Cerebellar nuclear complex (tissue), 1 donor: ENCODE results near the gene KATNAL1.
"Not testable (repeated sequence)": the region's sequence is repeated elsewhere in the genome, so short reads cannot be mapped to it uniquely, and the experiment has no call there.

Source experiments
- DNase-seq, 2 experiments: peaks; one replicate each; lab custom pipeline; 2025; lab: John Stamatoyannopoulos, UW

The KATNAL1 gene

DNA sequence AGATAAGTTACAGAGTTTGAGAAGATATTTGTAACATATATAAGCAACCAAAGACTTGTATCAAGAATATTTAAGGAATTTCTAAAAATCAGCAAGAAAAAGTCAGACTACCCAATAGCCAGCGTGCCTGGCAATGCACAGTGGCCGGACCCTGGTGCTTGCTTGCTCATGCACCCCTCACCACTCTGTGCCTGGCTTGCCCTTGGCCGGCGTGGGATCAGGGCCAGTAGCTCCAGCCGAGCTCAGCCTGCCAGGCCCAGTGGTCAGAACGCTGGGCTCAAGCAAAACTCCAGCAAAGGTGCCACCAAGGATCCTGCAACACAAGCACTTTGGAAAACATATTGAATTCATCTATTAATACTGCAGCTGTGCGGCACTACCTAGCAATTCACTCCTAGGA, 95.1 kb downstream of the KATNAL1 start:
- DNase-seq: no peak

DNA sequence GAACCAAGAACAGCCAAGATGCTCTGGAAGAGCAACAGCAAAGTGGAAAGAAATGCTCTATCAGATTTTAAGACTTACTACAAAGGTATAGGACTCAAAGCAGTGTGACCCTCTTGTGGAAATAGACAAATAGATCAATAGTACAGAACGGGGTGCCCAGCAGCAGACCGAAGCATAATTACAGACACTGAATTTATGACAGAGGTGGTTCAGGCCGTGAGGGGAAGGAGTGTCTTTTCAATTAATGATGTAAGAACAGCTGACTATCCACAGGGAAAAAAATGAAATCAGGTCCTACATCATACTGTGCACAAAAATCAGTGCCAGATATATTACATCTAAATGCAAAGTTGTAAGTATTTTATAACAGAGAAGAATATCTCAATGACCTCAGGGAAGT, 95.6 kb downstream of the KATNAL1 start:
- DNase-seq: no peak

DNA sequence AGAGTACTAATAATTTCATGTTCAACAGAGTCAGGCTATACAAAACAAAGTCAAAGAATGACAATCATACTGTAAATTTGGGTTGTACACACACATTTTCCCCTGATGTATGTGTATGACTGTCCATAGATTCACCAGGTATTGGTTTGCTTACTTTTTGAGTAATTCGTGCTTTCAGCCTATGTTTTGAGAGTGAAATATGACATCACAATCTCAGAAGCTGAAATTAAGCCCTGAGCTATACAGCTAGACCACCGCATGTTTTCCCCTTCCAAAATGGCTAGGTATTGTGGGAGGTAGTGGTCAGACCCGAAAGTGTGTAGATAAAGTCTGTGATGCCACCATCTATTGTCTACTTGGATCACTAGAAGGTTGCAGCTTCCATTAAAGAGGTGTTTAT, 102.8 kb downstream of the KATNAL1 start:
- DNase-seq: no peak

DNA sequence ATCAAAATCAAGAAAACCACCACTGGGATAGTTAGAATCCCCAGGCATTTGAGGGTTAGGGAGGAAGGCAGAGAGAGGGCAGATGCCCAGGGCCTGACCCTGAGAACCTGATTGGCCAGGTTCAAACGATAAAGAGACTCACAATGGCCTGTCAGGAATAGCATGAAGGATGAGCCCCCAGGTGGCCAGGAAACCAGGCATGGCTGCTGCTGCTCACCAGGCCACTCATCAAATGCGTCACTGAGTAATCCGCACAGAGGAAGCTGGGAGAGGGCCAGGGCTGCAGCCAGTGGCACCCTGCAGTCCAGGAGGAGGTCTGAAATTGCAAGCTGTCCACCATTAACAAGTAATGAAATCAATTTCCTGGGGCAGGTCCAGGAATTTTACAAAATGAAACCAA, 111.3 kb downstream of the KATNAL1 start:
- DNase-seq: peak in 1 of 2 experiments; percentile 25

DNA sequence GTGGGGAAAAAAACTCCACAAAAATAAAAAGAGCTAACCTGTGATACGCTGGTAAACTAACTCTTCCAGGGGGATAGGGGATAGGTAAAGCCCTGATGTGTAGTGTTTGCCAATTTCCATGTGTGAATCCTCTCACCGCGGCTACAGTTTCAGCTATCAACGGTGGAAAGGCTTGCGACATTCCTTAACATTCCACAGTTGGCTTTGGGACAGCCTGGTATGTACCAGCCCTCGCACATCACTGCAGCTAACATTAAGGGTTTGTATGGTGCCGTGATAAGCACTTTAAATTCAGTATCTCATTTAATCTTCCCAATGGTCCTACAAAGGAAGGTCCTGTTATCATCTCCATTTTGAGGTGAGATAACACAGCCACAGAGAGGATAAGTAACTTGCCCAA, 112.4 kb downstream of the KATNAL1 start:
- no peak for DNase-seq

DNA sequence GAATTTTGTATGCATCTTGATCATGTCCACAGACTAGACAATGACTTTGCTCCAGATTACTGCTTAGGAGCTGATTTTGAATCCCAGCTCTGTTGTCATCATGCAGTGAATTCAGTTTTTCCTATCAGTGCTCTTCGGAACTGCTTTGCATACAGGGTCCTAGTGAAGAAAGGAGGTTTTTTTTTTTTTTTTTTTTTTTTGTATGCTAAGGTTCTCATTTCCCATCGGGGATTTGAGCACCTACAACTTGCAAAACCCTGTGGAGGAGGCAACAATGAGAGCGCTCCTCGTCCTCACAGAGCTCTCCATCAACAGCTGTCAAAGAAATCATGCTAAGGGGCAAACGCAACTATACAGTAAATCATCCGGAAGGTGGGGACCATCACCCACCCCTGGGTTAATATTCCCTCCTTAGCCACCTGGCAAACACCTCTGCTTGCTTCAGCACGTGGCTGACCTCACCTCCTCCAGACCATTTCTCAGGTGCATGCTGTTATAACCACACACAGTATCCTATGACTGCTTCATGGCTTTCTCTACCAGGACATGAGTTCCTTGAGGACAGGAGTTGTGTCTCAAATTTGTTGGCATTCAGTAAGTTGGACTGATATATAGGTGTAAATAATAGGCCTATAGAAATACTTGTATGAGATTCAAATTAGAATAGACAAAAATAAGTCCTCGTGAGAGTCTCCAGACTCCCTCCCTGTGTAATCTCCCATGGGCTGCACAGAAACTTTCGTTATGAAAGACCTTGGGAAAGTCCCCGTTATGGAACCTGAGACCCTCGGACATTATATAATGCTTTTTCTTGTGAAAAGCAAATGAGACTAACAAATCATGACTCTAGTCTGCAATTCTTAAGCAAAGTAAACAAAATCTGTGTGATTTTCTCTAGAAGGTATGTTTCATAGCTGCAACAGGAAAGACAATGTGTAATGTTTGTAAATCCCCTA, 113.8 kb downstream of the KATNAL1 start:
- no peak for DNase-seq

DNA sequence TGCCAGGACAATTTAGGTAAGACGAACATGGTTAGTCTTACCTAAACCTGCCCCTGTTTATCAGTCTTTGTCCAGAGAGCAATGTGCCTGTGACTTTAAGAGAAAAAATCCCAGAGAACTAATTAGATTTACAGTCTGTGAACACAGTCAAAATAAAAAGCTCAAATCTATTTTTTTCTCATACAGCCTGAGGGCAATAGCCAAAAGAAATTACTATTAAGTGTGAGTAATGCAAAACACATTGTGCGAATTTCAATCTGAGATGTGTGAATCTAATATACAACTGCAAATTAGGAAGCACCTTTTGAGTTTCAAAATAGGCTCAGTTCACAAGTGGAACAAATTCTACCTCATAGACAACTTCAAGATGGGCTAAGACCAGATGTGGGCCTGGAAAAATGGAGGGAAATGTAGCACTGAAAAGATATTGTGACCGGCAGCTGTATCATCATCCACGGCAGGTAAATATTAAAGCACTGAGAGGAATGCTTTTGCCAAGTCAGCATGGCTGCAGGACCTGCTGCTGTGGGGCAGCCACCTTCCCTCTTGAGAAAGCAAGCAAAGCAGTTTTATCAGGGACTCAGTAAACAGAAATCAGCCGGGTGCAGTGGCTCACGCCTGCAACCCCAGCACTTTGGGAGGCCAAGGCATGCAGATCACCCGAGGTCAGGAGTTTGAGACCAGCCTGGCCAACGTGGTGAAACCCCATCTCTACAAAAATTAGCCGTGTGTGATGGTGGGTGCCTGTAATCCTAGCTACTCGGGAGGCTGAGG, 114.8 kb downstream of the KATNAL1 start:
- DNase-seq: no peak

DNA sequence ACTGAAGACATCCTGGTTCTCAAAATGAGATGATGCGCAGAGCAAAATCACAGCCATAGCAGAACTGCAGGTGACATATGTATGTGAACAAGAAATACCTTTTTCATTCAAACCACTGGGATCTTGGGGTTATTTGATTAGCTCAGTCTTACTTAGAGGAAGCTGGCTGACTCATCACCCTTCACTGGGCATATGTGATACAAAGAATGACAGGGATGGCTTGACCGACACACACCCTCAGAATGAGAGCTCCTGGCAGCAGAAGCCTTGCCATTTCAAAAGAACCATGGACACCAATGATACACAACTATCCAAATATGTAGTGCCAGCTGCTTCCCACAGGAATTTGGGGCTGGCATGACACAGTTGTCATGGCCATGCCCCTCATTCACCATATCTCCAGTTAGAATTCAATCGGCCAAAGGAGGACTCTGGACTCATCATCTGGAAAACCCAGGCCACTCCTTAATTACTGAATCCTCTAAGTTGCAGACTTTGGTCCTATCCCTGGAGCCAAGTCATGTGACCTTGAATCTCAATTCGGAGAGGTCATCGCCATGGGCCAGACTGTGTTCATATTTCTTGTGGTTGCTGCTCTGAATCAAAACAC, 115.8 kb downstream of the KATNAL1 start:
- DNase-seq: no peak

DNA sequence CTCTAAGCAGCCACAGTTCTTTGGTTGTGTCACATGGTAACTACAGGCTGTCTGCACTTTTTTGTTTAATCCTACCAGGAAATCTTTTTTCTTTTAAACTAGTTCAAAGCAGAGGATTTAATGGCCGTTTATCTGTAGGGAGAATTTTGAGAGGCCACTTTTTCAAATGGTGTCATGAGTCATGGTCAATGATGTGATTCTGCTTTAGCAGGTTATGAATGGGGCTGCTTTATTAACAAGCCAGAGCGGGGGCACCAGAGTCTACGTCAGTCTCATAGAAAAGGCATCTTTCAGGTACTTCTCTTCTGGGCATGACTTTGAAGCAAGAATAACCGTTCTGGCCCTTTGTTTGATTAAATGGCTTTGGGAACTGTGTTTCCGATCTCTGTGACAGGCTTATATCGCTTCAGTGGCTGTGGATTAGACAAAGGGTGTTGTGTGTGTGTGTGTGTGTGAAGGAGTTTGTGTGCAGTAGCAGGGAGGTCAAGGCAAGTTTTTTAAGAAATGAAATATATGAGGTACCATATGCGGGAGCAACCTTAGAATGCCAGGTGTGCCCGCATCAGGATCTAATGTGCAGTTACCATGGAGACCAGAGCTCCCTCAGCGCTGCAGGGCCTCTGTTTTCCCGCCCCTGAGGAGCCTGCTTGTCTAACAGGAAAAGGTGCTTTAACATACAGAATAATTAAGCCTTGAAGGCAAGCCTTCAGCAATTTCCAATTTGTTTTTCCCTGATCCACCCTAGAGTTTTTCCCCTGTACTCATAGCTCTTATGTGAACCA, 120.5 kb downstream of the KATNAL1 start:
- no peak for DNase-seq

DNA sequence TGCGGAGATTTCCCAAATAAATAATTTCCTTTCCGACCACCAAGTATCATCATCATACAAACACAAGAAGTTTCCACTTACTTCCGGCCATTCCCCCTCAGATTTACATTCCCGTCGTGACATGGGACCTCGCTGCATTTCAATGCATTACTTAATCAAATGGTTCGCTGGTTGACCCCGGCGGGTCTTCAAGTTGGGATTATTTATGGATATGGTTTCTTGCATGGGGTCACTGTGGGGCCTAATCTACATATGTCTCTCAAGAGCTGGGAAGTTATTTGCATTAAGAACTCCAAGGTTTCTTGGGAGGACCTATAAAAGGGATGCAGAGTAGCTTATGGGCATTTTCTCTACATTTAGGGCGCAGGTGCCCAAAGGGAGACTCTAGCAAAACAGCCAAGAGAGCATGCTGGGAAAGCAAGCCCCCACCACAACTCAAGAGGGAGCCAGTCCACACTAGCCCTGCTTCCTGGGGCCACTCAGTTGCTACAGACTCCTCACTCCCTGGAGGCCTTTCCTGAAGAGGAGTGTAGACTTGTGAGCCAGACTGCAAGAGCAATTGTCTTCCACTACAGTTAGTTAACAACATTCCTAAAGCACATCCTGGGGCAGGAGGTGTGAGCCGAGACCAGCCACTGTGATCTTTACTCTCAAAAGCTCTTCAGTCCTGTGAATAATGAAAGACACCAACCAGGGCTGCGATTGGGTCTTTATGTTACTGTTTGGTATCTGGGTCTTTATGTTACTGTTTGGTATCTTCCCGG, 125.3 kb downstream of the KATNAL1 start:
- DNase-seq: no peak

DNA sequence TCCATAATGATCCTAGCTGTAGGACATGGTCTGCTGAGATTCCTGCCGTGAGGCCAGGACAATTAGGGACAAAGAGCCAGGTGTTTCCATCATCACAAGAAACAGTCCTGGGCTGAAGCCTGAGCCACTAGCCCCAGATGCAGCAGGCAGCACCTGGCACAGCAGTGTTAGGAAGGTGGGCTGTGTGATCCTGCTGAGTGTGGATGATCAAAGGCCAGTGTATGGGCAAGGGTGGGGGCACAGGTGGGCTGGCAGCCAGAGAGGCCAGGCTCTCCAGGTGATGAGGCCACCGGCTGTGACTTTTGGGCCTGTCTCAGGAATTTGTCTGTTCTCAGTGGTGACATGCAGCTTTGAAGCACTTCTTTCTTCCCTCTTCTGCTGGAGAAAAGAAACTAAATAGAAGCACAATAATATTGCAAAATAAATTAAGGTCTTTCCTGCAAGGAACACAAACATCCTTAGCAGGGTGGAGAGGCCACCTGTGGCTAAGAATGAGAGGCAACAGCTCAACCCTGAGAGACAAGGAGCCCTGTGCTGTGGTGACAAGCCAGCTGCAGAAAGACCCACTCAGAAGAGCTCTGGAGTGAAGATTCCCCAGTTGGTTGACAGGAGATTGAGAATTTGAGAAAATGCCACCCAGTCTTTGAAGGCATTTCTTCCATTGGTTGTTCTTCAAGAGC, 127.6 kb downstream of the KATNAL1 start:
- no peak for DNase-seq

DNA sequence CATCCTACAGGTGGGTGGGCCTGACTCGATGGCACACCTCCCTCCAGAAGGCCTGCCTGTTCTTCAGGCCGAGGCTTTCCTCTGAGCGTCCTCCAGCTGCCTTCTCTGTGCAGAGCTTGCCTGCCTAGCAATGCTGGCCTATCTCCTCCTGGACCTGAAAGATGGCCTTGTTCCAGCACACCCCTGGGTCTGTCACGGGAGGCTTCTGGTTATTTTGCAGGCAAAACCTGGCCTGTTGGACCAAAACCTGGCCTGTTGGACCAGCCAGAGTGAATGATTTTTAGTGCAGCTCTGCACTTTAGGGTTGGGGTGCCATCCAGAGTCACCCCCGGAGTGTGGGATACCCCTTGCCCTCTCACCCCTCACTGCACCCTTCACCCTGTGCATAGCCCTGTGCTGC, 128.4 kb downstream of the KATNAL1 start:
- DNase-seq: peak in 1 of 2 experiments; percentile 10

DNA sequence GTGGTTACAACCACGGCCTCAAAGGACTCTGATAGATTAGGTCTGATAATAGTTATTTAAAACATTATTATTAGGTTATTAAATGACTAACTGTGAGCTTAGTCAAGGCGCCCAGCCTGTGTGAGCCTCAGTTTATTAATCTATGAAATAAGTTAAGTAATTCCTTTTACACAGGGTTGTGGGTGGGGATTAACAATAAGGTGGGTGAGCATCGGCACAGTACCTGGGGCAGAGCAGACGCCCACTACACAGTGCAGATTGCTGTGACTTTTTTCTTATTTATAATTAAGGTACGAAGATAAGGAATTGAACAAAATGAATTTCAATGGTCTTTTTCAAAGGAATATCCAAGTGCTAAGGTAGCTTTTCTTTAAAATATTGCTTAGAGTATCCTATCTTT, 132.2 kb downstream of the KATNAL1 start:
- DNase-seq: no peak

DNA sequence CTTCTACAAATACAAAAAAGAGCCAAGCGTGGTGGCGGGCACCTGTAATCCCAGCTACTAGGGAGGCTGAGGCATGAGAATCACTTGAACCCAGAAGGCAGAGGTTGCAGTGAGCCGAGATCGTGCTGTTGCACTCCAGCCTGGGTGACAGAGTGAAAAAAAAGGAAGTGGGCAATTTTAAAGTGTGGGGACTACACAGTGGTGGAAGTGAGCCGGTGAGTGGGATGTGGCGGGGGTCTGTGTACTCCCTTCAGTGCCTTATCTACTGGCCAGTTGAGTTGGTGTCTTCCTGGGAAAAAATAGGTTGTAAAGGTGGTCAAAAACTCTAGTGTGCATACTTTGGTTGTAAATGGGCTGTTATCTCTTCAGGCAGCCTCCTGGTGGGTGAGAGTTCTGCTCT, 133.1 kb downstream of the KATNAL1 start:
- DNase-seq: not testable (repeated sequence)

DNA sequence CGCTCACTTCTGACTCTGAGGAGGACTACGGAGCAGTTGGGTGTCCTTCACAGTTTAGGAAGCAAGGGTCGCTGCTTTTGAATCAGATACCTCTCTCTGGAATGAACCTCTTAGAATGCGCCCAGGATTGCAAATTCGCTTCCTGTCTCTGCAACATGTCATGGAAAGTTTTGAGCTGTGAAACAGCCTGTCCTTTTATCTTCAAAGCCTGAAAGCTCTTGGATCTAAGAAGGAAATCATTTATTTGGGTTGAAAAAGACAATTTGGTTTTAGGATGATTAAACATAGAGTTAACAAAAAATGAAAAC, 134.1 kb downstream of the KATNAL1 start:
- no peak for DNase-seq

DNA sequence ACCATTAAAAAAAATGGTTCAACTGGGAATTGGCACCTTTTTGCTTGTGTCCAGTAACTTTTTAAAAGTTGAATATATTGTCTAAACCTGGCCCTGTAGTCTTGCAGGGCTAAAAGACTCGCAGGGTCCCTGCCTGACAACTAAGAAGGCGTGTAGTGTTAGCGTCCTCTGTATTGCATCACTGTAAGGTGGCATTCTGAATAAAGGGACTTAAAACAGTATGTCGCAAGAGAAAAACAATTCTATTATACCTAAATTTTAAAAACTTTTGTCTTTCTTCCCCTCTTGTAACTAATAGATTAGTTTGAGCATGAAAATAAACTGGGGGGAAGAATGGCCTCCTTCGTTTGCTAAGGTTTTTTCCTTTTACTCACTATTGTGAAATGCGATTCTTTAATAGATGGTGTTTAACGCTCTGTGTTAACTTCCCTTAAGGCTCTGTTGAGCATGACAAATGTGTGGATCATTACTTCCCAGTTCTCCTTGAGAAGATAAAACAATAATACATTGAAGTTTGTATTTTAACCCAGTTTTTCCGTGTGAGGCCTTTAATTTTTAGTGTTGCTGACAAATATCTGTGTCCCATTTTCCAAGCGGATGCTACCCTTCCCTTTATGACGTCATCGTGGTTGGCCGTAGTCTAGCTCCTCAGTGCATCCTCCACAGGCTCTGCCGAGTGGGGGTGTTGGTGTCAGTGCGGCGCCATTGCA, 134.6 kb downstream of the KATNAL1 start:
- DNase-seq: no peak

DNA sequence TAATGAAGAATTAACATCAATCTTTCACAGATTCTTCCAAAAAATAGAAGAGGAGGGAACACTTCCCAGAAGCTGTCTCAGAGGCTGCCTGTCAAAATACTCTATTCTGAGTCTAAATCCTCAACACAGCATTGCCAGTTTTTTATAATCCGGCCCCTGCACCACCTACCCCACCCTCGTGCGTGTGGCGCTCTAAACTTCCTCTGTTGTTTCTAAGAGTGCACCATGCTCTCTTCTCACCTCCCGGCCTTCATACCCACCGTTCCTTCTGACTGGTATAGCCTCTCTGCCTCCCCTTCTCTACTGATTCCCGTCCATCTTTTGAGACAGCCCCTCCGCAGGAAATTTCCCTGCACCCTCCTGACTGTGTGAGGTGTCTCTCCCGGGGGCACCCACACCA, 136.8 kb downstream of the KATNAL1 start:
- no peak for DNase-seq

DNA sequence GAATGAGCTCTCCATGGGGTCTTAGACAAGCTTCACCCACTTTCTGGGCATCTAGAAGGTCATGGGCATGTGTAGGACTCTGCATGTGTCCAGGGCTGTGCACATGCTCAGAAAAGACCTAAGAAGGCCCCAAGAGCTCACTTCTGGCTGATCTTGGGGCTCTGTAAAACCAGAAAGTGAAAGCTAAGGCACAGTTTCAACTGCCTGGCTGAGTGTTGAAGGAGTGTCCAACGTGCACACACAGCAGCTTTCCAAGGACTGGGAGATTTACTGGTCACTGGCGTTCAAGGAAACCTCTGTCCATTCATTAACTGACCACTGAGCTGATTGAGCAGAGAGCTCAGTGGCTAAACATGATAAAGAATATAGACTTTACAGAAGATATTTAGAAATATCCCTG, 137.9 kb downstream of the KATNAL1 start:
- DNase-seq: no peak

DNA sequence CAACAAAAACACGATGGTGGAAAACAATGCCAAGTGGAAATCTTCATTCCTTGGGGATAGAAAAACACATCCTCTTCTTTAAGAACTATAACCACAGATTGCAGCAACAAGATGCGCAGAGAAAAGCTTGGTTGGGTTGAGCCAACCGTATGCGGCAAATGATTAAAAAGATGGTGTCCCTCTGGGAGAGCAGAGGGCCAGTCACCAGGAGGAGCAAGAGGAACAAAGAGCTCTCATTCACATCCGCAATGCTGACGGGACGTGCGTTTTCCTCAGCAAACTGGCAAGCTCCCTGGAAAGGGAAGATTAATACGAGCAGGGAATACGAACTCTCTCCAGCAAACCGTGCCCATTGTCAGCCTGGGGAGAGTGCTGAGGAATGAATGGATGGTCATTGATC, 141.6 kb downstream of the KATNAL1 start:
- peak in 1 of 2 experiments; percentile 33 for DNase-seq

DNA sequence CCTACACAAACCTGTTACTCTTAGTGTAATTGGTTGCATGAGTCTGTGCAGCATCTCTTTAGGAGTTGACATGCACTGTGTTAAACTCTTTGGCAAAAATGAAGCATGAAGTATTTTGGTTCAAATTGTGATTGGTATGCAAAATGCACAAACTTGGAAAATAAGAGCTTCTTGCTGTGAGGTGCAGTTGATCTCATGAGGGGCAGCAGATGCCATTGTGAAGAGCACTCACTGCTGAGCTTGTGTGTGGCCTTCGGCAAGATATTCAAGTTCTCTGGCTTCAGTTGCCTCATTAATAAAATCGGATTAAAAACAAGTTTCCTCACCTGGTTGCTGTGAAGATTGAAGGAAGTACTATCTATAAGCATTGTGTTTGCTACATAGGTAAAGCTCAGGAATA, 142.3 kb downstream of the KATNAL1 start:
- DNase-seq: no peak
